Brain pericyte (primary cell): Measurements from ENCODE around the gene GSTA2.
"Not testable (repeated sequence)": the region's sequence is repeated elsewhere in the genome, so short reads cannot be mapped to it uniquely, and the experiment has no call there.

ENCODE experiments used
- DNase-seq: peaks from one replicate; pipeline ENCODE4 v3.0.0-alpha.2; 2012; ENCODE audit warnings: low read depth, low spot score

Gene GSTA2

DNA sequence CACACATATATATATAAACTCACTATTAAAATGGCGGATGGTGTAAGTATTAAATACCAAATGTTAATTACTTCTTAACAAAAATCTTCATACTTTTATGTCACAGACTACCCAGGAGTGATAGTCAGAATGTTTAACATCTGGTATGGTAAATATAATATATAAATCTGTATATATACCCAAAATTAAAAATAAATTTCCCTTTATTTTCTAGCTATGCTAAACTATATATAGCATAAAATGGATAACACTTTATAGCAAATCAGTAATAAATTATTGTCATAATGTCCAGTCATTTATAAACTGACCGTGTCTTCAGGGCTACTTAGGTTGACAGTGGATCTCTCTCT lies 37.1 kb downstream of the GSTA2 start:
- DNase-seq, result no peak

GRCh38 chr6:52725535-52726192 lies 37.6 kb downstream of the GSTA2 start:
- DNase-seq, result no peak

DNA sequence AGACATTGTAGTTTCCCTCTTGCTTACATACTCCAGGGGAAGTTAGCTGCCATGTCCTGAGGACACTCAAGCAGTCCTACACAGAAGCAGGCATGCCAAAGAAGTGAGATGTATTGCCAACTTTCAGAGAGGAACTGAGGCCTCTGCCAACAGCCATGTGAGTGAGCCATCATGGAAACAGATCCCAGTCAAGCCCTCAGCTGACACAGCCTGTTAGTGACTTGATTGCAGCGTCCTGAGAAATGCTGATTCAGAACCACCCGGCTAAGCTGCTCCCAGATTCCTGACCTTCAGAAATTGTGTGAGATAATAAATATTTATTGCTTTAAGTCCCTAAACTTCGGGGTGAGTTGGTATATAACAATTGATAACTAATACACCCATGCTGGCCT lies 38.1 kb downstream of the GSTA2 start:
- no peak for DNase-seq

DNA sequence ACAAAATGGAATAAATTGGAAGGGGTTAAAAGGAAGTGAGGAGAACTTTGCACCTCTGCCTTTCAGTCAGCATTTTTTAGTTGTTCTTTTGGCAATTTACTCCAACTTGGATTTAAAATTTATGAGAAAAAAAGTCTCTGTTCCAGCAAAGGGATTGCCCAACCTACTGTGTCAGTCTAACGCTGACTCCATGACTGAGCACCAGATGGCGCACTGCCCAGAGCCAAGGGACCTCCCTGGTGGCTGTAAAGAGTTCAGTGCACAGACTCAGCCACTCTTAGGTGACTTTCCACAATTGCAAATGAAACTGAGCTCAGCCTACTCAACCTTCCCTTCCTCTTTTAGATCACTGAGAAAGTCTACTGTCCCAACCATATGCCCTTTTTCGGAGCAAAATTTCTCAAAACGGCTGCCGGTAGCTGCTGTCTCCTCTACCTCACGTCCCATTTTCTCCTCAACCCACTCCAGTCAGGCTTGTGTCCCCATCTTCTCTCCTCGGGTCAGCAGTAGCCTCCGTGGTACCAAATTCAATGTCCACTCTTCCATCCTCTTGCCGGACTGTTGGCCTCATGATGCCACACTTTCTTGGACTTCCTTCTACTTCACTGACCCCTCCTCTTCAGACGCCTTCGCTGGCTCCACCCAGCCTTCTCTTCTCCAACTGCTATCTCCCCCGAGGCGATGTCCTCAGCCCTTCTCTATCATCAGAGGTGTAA lies 38.7 kb downstream of the GSTA2 start:
- no peak for DNase-seq

DNA sequence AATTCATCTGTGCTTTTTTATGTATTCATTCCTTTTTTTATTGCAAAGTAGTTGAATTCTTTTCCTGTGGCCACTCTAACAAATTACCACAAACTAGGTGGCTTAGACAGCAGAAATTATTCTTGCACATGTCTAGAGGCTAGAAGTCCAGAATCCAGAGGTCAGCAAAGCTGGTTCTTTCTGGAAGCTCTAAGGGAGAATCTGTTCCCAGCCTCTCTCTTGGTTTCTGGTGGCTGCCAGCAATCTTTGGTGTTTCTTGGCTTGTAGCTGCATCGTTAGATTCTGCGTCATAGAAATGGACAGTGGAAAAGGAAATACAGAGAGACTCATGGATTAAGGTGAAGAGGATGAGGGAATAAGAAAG lies 39.3 kb downstream of the GSTA2 start:
- no peak for DNase-seq

- no peak for DNase-seq
These were observed 43.0 kb downstream of the GSTA2 start for GRCh38 chr6:52720321-52720720.

- DNase-seq, result no peak
These were observed 44.7 kb downstream of the GSTA2 start for GRCh38 chr6:52718550-52718949.

GRCh38 chr6:52714761-52715160 lies 48.5 kb downstream of the GSTA2 start:
- DNase-seq, result not testable (repeated sequence)

- no peak for DNase-seq
These were observed 51.1 kb downstream of the GSTA2 start for GRCh38 chr6:52712136-52712535.

- no peak for DNase-seq
These were observed 55.2 kb downstream of the GSTA2 start for GRCh38 chr6:52707963-52708680.

DNA sequence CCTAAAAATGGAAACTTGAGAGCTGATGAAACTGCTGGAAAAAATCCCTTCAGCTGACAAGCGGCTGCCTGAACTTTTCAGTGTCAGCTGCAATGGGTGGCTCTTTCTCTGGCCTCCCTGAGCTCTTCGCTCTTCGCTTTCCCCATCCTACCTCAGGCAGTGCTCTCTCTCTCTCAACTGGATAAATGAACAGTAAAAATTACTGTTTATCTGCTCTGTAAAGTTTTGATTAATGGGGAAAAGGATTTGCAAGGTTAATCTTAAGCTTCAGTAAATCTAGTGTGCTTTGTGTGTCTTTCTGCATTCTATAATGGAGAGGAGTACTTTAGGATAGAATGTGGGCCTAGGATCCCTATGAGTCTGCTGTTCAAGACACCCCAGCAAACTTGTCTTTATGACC lies 57.3 kb downstream of the GSTA2 start:
- no peak for DNase-seq

GRCh38 chr6:52704781-52705502 lies 58.3 kb downstream of the GSTA2 start:
- not testable (repeated sequence) for DNase-seq

DNA sequence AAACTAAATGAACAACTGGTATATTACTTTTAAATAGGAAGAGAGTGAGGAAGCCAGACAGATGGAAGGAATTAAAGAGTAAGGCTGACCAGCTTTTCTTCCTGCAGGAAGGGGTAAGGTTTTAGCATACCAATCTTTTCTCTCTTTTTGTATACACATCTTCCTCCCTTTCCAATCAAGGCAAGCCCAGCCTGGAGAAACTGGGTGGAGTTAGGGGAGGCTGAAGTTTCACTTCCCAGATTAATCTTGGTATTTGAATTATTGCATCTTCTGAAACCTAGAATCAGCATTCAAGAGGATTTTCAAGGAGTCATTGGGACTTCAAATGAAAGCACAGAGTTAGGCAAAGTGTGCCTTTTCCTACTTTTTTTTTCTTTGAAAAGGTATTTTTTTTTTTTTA lies 59.2 kb downstream of the GSTA2 start:
- DNase-seq, result no peak
